Bronchial epithelial cell (primary cell): ENCODE results near the gene UNK. TPM values are rescaled to one million over a fixed set of nuclear protein-coding genes. Genes with fewer than 3 reads are reported as not detected.
A peak's percentile ranks its signal among the peaks of the same experiment; 100 is the strongest.

Experiments
- DNase-seq: peaks from one replicate; pipeline ENCODE4 v3.0.0-alpha.2; 2010; ENCODE audit warnings: low read depth
- FAIRE-seq: peaks from 2 replicates; lab custom pipeline; 2011; peaks lifted over from hg19 to GRCh38; lab: Jason Lieb, UNC
- H3K27me3 ChIP-seq: 2 replicates; pipeline ENCODE4 v1.5.1; 2011; ENCODE audit warnings: low read length; ENCODE audit not compliant: control insufficient read depth, insufficient read depth
- H3K36me3 ChIP-seq: 2 replicates; pipeline ENCODE4 v1.5.1; 2011; ENCODE audit warnings: low read length; ENCODE audit not compliant: control insufficient read depth, insufficient read depth
- H3K4me3 ChIP-seq: 2 replicates; pipeline ENCODE4 v1.5.1; 2011; ENCODE audit warnings: mild to moderate bottlenecking, low read depth, low read length, control low read depth
- total RNA-seq: library from RNA; depleted of rRNA; stranded (reverse); fragments of >200 nt; gene quantifications from 2 replicates; pipeline ENCODE4 v1.2.1, GENCODE V29; 2014
- TF ChIP-seq, protein P1 (sequence below): IDR thresholded peaks from 2 replicates; pipeline ENCODE4 v1.5.1; 2011; ENCODE audit warnings: mild to moderate bottlenecking, moderate library complexity, low read length, control low read depth, inconsistent platforms; ENCODE audit not compliant: insufficient read depth, severe bottlenecking

Gene UNK
- total RNA-seq, 1 donor from 2014 or later = 10.8 TPM

DNA sequence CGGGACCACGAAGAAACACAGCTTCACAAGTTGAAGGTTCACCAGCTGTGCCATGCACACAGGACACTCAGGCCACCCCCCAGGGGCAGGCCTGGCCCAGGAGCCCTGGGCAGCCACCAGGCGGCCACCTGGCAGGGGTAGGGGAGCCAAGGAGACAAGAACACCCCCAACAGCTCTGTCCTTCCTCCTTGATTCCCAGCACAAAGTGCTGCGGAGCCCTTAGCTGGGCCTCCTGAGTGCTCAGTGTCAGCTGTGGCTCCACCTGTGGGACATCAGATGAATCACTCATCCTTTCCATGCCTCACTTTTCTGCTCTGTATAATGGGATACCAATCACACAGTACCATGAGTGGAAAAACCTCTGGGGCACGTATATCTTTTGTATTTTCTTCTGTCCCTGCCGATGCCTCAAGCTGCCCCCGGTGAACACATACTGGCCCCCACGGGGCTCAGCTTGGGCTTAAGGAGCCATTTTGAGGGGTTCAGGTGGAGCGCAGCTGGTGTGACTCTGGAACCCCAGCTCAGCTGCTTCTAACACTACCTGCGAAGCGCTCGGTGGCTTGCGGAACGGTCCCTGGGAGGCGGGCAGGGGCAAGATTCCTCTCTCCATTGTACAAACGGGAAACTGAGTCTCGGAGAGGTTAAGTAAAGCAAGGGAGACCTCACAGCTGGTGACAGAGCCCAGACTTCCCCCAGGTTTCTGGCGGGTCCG lies 31.6 kb upstream of the UNK start:
- FAIRE-seq (no peak), DNase-seq (no peak)
- no peaks in the 10 kb centered on the region for H3K27me3 ChIP-seq
- peaks cover 80% of the 10 kb centered on the region for H3K36me3 ChIP-seq
- H3K4me3 ChIP-seq = no peak overlapping the region
- TF ChIP-seq, protein P1, sequence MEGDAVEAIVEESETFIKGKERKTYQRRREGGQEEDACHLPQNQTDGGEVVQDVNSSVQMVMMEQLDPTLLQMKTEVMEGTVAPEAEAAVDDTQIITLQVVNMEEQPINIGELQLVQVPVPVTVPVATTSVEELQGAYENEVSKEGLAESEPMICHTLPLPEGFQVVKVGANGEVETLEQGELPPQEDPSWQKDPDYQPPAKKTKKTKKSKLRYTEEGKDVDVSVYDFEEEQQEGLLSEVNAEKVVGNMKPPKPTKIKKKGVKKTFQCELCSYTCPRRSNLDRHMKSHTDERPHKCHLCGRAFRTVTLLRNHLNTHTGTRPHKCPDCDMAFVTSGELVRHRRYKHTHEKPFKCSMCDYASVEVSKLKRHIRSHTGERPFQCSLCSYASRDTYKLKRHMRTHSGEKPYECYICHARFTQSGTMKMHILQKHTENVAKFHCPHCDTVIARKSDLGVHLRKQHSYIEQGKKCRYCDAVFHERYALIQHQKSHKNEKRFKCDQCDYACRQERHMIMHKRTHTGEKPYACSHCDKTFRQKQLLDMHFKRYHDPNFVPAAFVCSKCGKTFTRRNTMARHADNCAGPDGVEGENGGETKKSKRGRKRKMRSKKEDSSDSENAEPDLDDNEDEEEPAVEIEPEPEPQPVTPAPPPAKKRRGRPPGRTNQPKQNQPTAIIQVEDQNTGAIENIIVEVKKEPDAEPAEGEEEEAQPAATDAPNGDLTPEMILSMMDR = no peak

DNA sequence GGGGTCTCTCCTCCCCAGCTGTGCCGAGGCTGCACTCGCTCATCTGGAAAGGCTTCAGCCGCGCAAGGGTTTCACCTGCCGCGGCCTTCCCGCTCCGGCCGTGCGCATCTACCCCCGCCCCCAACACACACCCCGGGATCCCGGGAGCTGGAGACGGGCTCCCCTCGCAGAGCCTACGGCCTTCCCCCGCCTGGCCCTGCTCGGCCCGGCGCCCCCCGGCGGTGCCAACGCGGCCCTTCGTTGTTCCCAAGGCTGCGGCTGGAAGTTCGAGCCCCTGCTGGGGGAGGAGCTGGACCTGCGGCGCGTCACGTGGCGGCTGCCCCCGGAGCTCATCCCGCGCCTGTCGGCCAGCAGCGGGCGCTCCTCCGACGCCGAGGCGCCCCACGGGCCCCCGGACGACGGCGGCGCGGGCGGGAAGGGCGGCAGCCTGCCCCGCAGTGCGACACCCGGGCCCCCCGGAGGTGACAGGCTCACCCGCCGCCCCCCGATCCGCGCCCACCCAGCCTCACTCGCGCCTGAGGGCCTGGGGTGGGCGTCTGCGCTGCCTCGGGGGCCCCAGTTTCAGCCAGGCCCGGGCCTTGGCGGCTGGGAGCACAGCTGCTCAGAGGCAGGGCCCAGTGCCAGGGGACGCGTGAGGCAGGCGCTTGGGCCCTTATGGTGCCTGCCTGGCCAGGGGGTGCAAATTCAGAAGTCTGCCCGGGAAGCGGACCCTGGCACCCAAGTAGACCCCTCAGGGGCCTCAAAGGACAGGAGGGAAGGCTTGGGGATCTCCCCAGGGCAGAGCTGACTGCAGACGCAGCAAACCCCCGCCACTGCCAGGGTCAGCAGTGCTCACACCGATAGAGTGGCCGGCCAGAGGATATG lies 30.9 kb upstream of the UNK start:
- Histone ChIP-seq H3K27me3 (no peaks in the 10 kb centered on the region), H3K4me3 (no peak overlapping the region), H3K36me3 (peaks cover 78% of the 10 kb centered on the region)
- no peak for DNase-seq
- no peak for FAIRE-seq
- TF ChIP-seq, protein P1 = no peak

GRCh38 chr17:75754378-75755204 lies 30.0 kb upstream of the UNK start:
- TF ChIP-seq, protein P1 = no peak
- Histone ChIP-seq H3K4me3 (no peak overlapping the region), H3K27me3 (no peaks in the 10 kb centered on the region), H3K36me3 (peaks cover 72% of the 10 kb centered on the region)
- no peak for DNase-seq
- peak; percentile 52 for FAIRE-seq

DNA sequence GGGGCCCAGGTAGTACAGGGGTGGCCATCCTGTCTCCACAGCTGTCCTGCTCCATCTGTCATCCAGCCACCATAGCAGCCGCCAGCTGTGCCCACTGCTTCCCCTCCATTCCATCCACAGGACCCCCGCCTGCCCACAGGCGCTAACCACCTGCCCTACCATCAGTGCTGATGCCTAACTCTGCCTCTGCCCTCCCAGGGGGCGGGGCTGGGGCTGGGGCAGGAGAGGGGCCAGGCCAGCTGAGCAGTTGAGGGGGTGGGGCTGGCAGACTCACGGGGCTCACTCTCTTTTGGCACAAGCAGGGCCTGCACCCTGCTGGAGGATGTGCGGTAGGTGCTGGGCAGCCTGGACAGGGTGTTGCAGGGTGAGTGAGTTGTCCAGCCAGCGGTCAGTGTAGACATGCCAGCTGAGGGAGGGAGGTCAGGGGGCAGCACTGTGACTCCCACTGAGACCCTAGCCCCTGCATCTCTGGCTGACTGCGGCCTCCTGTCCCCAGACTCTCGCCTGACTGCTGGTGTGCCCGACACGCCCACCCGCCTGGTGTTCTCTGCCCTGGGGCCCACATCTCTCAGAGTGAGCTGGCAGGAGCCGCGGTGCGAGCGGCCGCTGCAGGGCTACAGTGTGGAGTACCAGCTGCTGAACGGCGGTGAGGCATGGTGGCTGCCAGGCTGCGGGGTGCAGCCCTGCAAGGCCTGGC lies 29.3 kb upstream of the UNK start:
- DNase-seq (no peak), FAIRE-seq (no peak)
- H3K27me3 ChIP-seq = no peaks in the 10 kb centered on the region
- TF ChIP-seq, protein P1 = no peak
- peaks cover 67% of the 10 kb centered on the region for H3K36me3 ChIP-seq
- H3K4me3 ChIP-seq = no peak overlapping the region

DNA sequence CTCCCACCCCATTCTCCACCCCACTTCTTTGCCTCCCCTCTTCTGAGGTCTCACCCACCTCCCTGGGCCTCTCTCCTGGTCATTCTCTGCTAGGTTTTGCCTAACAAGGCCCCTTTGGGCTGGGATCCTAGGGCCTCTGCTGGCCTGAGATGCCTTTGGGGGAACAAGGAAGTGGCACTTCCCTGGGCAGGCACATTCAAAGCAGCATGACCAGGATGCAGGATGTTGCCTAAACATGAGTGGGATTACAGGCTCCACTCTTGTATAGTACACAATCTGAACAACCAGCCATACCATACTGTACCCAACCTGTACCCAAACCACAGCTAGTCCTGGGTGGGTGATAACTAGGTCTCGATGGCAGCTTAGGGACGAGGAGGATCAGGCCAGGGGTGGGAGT lies 28.6 kb upstream of the UNK start:
- Histone ChIP-seq H3K36me3 (peaks cover 61% of the 10 kb centered on the region), H3K4me3 (no peak overlapping the region), H3K27me3 (no peaks in the 10 kb centered on the region)
- DNase-seq = no peak
- TF ChIP-seq, protein P1 = no peak
- peak; percentile 86 for FAIRE-seq
